ENCODE measurements around the gene TEX29.

TEX29 gene

DNA sequence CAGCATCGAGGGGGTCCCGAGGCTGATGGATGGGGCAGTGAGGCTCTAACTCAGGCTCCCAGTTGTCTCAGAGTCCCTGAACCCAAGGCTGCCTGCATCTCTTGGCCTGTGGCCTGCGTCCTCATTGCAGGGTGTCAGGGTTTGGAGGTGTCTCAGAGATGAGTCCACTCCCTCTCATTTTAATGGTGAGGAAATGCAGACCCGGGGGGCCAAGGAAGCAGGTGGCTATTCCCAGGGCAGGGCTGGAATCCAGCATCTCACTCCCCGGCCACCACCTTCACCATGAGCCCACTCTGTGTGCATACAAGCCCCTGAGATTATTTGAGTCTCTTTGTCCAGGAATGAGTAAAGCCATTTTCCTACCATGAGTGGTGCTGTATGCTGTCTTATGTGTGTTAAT lies 21.4 kb downstream of the TEX29 start:
- no peak for DNase-seq (ENCODE audit: low spot score)

- no peak for DNase-seq (ENCODE audit: low spot score)
These were observed 22.3 kb downstream of the TEX29 start for GRCh38 chr13:111342721-111343120.

- DNase-seq (ENCODE audit: low spot score), result no peak
These were observed 22.9 kb downstream of the TEX29 start for GRCh38 chr13:111343186-111343805.

DNA sequence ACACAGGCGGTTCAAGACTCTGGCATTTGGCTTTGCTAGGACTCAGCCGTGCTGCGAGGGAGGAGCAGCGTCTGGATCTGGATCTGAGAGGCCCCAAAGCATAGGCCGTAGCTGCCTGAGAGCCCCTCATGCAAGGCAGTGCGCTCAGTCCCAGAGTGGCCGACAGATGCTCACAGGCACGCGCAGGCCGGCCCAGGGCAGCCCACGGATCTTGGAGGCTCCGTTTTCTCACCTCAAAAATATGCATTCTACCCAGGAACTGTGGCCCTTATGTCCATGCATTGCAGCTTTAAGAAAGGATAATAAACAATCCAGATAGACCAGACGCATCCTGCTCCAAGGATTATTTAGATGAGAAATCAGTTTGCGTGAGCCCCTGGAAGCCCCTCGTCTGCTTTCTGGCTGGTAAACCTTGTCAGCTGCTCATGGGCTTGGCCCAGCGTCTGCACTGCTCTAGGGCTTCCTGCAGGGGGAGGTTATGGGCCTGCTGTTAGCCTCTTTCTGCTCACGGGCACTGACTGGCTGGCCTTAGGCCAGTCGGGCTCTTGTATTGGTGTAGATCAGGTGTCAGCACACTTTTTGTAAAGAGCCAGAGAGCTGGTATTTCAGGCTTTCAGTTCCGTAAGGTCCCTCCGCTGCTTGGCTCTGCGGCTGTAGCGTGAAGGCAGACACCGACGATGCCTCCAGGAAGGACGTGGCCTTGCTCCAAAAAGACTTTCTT lies 24.2 kb downstream of the TEX29 start:
- peak; percentile 45 for DNase-seq (ENCODE audit: low spot score)

DNA sequence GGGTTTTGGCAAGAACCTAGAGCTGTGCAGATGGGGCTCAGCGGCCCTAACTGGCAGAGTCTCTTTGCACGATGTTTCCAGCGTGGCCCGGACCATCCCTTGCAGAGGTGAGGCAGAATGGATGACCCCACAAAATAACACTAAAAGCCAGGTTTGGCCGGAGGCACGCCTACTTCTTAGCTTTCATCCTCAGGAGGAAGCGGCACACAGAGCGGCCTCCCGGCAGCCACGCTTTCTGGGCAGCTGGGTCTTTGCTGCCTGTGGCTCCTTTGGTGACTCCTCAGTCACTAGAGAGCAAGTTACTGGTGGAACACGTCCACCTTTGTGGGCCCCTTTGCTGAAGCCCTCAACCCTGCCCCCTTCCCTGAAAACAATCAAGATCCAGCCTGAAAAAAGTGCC lies 25.2 kb downstream of the TEX29 start:
- no peak for DNase-seq (ENCODE audit: low spot score)

- no peak for DNase-seq (ENCODE audit: low spot score)
These were observed 25.7 kb downstream of the TEX29 start for GRCh38 chr13:111346101-111346680.

GRCh38 chr13:111347438-111347837 lies 27.0 kb downstream of the TEX29 start:
- DNase-seq (ENCODE audit: low spot score), result no peak

DNA sequence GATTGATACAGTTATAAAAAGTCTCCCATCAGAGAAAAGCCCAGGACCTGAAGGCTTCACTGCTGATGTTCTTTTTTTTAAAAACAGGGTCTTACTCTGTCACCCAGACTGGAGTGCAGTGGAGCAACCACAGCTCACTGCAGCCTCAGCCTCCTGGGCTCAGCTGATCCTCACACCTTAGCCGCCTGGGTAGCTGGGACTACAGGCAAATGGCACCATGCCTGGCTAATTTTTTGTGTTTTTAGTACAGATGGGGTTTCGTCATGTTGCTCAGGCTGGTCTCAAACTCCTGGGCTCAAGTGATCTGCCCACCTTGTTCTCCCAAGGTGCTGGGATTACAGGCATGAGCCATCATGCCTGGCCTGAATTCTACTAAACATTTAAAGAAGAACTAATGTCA lies 33.1 kb downstream of the TEX29 start:
- no peak for DNase-seq (ENCODE audit: low spot score)

DNA sequence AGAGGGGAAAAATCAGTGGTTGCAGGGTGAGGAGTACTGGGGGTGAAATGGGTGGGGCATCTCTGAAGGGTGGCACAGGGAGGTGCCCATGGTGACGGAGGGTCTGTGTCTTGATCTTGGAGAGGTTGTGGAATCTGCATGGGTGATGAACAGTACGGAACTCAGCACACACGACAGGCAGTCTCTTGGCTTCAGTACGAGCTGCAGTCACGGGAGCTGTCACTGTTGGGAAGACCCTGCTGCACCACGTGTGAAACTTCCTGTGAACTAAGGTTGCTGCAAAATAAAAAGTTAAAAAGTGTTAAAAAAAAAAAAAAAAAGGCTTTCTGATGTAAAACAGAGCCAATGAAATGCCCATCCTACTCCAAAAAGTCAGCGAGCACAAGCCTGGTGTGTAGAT lies 34.3 kb downstream of the TEX29 start:
- DNase-seq (ENCODE audit: low spot score), result no peak

- no peak for DNase-seq (ENCODE audit: low spot score)
These were observed 36.4 kb downstream of the TEX29 start for GRCh38 chr13:111356795-111357194.

- DNase-seq (ENCODE audit: low spot score), result no peak
These were observed 38.9 kb downstream of the TEX29 start for GRCh38 chr13:111359237-111359915.

- DNase-seq (ENCODE audit: low spot score), result no peak
These were observed 39.5 kb downstream of the TEX29 start for GRCh38 chr13:111359930-111360329.

- no peak for DNase-seq (ENCODE audit: low spot score)
These were observed 40.0 kb downstream of the TEX29 start for GRCh38 chr13:111360452-111360851.

- DNase-seq (ENCODE audit: low spot score), result no peak
These were observed 40.8 kb downstream of the TEX29 start for GRCh38 chr13:111361046-111361872.

DNA sequence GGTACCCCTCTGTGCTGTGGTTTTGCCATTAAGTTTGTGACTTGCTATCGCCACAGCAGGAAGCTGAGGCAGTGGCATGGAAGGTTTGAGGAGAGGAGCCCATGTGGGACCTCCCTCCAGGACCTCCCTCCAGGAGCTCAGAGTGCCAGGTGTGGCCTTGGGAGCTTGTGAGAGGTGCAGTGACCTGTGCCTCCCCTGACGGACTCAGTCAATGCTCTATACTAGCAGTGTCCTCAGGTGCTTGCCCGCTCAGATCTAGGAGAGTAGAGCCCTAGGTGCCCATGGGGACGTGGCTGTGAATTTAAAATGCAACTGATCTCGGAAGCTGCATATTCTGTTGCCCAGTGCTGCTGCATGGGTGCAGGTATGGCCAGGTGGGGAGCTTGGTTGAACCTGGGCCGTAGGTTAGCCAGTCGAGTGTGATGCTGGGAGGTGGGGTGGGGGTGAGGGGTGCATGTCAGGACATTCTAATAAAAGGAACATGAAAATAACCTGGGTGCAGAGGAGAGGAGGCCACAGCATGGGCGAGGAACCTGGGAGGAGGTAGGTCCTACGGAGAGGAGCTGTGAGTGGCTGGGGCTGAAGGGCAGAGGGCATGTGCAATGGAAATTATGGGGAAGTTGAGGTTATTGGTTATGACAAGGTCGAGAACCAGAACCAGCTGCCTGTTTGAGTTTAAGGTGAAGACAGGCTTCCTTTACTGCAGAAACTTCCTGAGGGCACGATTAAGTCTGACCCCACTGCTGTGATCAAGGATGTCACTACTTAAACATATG lies 41.6 kb downstream of the TEX29 start:
- DNase-seq (ENCODE audit: low spot score), result no peak

- no peak for DNase-seq (ENCODE audit: low spot score)
These were observed 42.7 kb downstream of the TEX29 start for GRCh38 chr13:111363121-111363520.

DNA sequence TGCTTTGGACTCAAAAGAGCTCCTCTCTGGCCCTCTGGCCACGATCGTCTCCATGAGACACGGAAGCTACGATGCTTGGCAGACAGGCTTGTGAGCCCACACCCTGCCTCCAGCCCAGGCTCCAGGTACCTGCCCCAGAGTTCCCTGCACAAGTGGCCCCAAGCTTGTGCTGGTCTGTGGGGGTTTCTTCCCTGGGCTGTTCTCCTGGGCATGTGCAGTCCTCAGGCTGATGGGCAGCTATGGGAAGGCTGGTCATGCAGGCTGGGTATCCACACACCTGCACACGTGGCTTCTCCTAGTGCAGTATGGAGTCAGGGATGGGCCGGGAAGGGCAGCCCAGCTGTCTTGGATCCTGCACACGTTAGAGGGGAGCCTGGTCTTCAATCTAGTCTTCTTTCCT lies 43.1 kb downstream of the TEX29 start:
- DNase-seq (ENCODE audit: low spot score), result no peak

- no peak for DNase-seq (ENCODE audit: low spot score)
These were observed 44.9 kb downstream of the TEX29 start for GRCh38 chr13:111365149-111366005.

DNA sequence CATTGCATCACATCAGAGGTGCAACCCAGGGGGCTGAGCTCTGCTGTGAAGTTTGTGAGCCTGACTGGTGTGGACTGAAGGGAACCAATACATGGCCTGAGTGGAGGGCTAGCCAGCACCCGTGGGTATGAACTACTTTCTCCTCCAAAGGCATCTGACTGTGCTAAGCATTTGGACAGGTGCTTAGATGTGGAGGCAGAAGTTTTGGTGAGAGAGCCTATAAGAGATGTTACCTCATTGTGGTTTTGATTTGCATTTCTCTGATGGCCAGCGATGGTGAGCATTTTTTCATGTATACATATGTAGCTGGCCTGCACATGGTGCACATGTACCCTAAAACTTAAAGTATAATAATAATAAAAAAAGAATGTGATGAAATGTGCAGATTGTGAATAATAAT lies 46.9 kb downstream of the TEX29 start:
- DNase-seq (ENCODE audit: low spot score), result peak; percentile 38

DNA sequence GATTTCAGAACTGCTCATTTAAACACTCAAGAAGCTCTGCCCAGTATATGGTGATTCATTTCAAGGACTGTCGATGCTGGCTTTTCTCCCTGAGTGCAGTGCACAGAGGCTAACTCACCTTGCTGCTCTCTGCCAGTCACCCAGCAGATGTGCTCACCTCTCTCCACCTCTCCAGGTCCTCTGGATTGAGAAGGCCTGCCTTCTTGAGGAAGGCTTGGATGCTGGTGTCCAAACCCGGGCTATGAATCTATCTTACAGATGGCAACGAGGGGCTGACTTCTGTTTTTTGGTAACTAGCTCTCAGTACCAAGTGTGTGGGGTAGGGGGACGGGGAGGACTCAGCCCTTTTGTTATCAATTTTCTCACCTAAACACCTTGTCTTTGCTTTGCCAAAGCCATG lies 47.6 kb downstream of the TEX29 start:
- no peak for DNase-seq (ENCODE audit: low spot score)
